LNCaP clone FGC (cell line): ENCODE measurements around the gene AMOTL1.

ENCODE experiments used
- DNase-seq: peaks from one replicate; pipeline ENCODE4 v3.0.0-alpha.2; 2011; ENCODE audit warnings: low read depth
- H3K4me3 ChIP-seq: 2 replicates; pipeline ENCODE4 v1.5.1; 2011; ENCODE audit warnings: mild to moderate bottlenecking, low read depth, low read length, control low read depth
- TF ChIP-seq, protein P1 (sequence below): IDR thresholded peaks from 2 replicates; pipeline ENCODE4 v1.5.1; 2012; ENCODE audit warnings: mild to moderate bottlenecking; ENCODE audit not compliant: control insufficient read depth, insufficient read depth; ENCODE audit errors: extremely low read depth

Gene AMOTL1

DNA sequence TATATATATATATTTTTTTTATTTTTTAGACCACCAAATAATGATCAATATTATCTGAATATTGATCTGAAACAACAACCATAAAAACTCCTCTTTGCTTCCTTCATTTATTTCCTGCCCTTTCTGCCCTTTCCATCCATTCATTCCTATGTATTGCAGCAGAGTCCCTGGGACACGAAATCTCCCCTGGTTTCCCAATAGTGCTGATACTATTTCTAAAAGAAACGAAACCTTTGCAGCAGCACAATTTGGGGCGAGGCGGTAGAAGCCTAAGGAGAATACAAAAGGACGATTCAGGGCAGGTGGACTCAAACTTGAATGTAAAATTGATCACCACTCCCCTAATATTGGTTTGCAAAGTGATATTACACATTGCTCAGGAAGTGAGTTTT is 16.9 kb upstream of the AMOTL1 start:
- no peak for DNase-seq
- no peak overlapping the region for H3K4me3 ChIP-seq
- TF ChIP-seq, protein P1, sequence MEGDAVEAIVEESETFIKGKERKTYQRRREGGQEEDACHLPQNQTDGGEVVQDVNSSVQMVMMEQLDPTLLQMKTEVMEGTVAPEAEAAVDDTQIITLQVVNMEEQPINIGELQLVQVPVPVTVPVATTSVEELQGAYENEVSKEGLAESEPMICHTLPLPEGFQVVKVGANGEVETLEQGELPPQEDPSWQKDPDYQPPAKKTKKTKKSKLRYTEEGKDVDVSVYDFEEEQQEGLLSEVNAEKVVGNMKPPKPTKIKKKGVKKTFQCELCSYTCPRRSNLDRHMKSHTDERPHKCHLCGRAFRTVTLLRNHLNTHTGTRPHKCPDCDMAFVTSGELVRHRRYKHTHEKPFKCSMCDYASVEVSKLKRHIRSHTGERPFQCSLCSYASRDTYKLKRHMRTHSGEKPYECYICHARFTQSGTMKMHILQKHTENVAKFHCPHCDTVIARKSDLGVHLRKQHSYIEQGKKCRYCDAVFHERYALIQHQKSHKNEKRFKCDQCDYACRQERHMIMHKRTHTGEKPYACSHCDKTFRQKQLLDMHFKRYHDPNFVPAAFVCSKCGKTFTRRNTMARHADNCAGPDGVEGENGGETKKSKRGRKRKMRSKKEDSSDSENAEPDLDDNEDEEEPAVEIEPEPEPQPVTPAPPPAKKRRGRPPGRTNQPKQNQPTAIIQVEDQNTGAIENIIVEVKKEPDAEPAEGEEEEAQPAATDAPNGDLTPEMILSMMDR: no peak

DNA sequence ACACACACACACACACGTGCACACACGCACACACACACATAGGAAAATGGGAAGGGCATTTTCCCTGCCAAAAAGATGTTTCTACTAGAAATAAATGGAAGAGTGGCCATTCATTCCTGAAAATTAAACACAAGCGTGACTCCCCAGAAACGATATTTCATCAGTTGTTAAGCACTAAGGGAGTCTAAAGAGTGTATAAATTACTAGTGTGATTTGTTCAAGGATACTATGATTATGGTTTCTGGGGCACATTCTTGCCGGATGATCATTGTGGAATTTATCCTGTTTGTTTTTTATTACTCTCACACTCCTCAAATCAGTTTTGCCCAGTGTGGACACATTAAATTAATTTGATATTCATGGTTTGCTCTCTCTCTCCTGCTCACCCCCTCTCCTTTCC is 16.4 kb upstream of the AMOTL1 start:
- no peak for DNase-seq
- TF ChIP-seq, protein P1: no peak
- no peak overlapping the region for H3K4me3 ChIP-seq

DNA sequence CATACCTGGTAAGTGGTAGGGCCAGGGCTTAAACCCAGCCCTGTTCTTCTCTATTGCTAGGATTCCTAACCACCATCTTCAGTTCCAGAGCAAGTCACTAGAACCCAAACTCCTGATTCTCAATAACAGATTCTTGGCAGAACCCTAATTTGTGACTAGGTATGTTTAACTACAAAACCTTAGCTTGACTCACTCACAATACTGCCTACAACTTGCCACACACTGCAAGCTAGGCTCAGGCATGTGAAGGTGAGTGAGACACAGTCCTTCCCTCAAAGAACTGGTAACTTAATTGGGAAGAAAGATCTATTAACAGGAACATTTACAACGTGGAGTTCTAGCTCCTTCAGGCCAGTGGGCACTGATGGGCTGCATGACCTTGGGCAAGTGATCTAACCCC is 14.5 kb upstream of the AMOTL1 start:
- no peak overlapping the region for H3K4me3 ChIP-seq
- no peak for DNase-seq
- TF ChIP-seq, protein P1: no peak

DNA sequence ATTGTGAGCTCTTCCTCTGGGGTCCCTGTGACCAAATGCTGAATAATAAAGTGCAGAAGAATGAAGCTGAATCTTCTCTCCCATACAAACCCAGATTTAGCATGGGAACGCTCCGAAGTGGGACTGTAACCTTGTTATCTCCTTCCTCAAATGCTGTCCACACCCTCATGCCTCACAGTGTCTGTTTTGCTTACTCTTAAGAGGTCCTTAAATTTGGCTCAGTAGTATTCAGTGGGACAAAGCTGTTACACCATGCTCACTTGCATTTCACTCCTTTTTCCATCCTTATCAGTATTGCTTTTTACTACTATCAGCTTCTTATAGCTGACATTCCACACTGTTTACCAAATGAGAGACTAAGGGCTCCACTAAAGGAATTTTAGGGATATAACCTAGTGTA is 13.8 kb upstream of the AMOTL1 start:
- no peak overlapping the region for H3K4me3 ChIP-seq
- DNase-seq: no peak
- TF ChIP-seq, protein P1: no peak

DNA sequence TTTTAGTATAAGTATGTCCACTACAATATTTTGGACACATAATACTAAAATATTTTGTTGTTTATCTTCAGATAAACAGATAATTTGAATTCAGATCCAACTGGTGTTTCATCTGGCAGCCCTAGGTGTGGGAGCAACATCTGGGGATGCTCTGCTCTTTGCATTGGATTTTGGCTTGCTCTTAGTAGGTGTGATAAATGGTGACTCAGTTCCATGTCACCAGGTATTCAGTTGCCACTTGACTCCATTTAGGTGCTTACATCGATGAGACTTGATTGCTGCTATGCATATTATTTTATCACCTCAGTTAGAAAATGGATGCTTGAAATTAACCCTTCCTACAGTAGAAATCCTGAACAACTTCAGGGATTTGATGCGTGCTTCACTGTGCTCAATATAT is 13.3 kb upstream of the AMOTL1 start:
- no peak overlapping the region for H3K4me3 ChIP-seq
- TF ChIP-seq, protein P1: no peak
- DNase-seq: no peak

DNA sequence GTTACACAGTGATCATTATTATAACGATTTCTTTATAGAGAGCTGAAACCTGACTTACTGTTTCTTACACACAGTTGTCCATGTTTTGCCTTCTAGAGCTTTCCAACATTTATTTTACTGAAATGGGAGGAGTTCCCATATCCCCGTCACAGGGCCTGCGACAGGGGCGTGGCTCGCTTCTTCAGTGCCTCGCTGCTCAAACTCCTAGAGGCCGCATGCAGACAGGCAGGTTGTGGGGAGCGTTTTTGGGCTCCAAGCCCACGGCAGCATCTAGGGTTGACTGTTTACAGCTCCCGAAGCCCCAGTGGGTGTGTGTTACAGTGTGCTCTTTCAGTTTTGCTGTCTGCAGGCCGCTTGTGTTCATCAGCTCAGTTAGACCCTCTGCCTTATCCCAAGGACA is 12.7 kb upstream of the AMOTL1 start:
- TF ChIP-seq, protein P1: no peak
- no peak overlapping the region for H3K4me3 ChIP-seq
- DNase-seq: no peak

DNA sequence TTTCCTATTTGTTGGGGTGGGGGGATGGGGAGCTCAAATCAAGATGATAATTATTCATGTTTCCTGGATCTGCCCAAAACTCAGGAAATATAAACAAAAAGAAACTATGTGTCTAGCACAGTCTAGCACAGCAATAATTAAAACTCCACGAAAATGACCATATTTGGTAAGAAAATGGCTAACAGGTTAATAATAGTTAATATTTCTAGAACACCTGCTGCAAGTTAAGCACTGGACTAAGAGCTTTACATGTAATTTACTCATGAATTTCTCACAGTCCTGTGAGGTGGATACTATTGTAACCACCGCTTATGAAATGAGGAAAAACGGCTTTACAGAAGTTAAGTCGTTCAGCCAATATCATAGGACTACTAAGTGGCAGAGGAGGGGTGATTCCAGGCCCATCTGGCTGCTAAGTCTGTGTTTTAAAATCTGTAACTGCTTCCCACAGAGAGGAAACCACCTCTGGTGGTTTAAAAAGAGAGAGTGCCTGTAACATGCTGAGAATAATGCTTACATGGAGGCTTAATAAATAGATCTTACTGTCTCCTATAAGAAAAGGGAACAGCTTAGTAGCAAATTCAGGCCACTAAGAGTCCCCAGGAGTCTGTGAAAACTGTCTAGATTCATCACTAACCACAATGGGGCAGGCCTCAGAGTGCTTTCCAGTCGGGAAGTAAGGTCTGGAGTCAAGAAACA is 11.0 kb upstream of the AMOTL1 start:
- TF ChIP-seq, protein P1: no peak
- no peak overlapping the region for H3K4me3 ChIP-seq
- no peak for DNase-seq
